ENCODE data around the gene CCDC169.
"Not testable (repeated sequence)": the region's sequence is repeated elsewhere in the genome, so short reads cannot be mapped to it uniquely, and the experiment has no call there.

Gene CCDC169

DNA sequence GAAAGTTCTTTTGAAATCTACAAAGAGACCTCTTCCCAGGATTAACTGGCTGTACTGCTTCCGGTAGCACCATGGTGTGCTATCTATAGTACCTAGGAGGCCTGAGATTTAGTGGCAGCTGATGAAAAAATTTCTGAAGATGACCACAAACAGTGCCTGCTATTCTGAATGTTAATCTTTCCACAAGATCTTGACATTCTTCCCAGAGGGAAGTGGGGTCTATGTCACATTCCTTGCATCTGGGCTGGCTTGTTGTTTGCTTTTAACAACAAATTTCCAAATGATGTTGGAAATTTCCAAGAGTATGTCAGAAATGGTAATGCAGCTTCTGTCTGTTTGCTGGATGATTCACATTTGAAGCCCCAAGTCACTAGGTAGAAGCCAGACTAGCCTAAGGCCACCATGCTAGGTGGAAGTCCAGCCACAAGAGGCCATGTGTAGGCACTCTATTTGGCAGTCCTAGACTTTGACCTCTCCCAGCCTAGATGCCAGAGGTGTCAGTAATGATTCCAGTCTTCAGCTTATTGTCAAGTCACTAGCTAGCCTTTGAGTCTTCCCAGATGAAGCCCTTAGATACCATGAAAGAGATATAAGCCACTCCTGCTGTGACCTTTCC, 26.4 kb upstream of the CCDC169 start:
- no peak overlapping the region for H3K27ac ChIP-seq (ENCODE audit: low read length)
- no peaks in the 10 kb centered on the region for H3K27me3 ChIP-seq (ENCODE audit: low read depth, low read length)
- H3K9ac ChIP-seq (ENCODE audit: low read length): no peak overlapping the region
- no peaks in the 10 kb centered on the region for H3K36me3 ChIP-seq (replicated peaks; ENCODE audit: low read depth, low read length)
- H2AFZ ChIP-seq (ENCODE audit: low read depth, low read length): no peak overlapping the region
- TF ChIP-seq EZH2phosphoT487 (IDR thresholded peaks at IDR 0.05; ENCODE audit: low read depth) (no peak), CTCF (IDR thresholded peaks at IDR 0.05; ENCODE audit: low read depth, low read length) (no peak)
- H3K4me3 ChIP-seq (ENCODE audit: low read length): no peak overlapping the region
- H4K20me1 ChIP-seq (ENCODE audit: insufficient read depth, low read length): no peaks in the 10 kb centered on the region
- H3K4me2 ChIP-seq (ENCODE audit: low read length): no peak overlapping the region
- no peaks in the 10 kb centered on the region for H3K4me1 ChIP-seq (ENCODE audit: low read length)
- 0 out of 2 replicates have a peak, but pooled peaks cover 3% of the 10 kb centered on the region for H3K9me3 ChIP-seq (ENCODE audit: insufficient read depth, low read length)
- H3K79me2 ChIP-seq (ENCODE audit: low read length): no peaks in the 10 kb centered on the region

- Histone ChIP-seq H3K4me2 (ENCODE audit: low read length) (no peak overlapping the region), H3K27ac (ENCODE audit: low read length) (no peak overlapping the region), H3K79me2 (ENCODE audit: low read length) (no peaks in the 10 kb centered on the region), H3K9me3 (ENCODE audit: insufficient read depth, low read length) (0 out of 2 replicates have a peak, but pooled peaks cover 3% of the 10 kb centered on the region), H2AFZ (ENCODE audit: low read depth, low read length) (no peak overlapping the region), H3K36me3 (replicated peaks; ENCODE audit: low read depth, low read length) (no peaks in the 10 kb centered on the region), H4K20me1 (ENCODE audit: insufficient read depth, low read length) (no peaks in the 10 kb centered on the region), H3K27me3 (ENCODE audit: low read depth, low read length) (no peaks in the 10 kb centered on the region), H3K4me3 (ENCODE audit: low read length) (no peak overlapping the region), H3K4me1 (ENCODE audit: low read length) (no peaks in the 10 kb centered on the region), H3K9ac (ENCODE audit: low read length) (no peak overlapping the region)
- TF ChIP-seq CTCF (IDR thresholded peaks at IDR 0.05; ENCODE audit: low read depth, low read length) (no peak), EZH2phosphoT487 (IDR thresholded peaks at IDR 0.05; ENCODE audit: low read depth) (no peak)
These were observed 25.8 kb upstream of the CCDC169 start for GRCh38 chr13:36323408-36323807.

- not testable (repeated sequence) for H3K4me2 ChIP-seq (ENCODE audit: low read length); H3K9ac ChIP-seq (ENCODE audit: low read length); H4K20me1 ChIP-seq (ENCODE audit: insufficient read depth, low read length); H3K27me3 ChIP-seq (ENCODE audit: low read depth, low read length); H3K79me2 ChIP-seq (ENCODE audit: low read length); H3K9me3 ChIP-seq (ENCODE audit: insufficient read depth, low read length); H3K4me3 ChIP-seq (ENCODE audit: low read length); H3K4me1 ChIP-seq (ENCODE audit: low read length); H3K36me3 ChIP-seq (replicated peaks; ENCODE audit: low read depth, low read length); H2AFZ ChIP-seq (ENCODE audit: low read depth, low read length); H3K27ac ChIP-seq (ENCODE audit: low read length)
These were observed 22.2 kb upstream of the CCDC169 start for GRCh38 chr13:36319793-36320192.

- Histone ChIP-seq H3K4me2 (ENCODE audit: low read length) (no peak overlapping the region), H3K27ac (ENCODE audit: low read length) (no peak overlapping the region), H3K9me3 (ENCODE audit: insufficient read depth, low read length) (no peaks in the 10 kb centered on the region), H2AFZ (ENCODE audit: low read depth, low read length) (no peak overlapping the region), H4K20me1 (ENCODE audit: insufficient read depth, low read length) (no peaks in the 10 kb centered on the region), H3K4me1 (ENCODE audit: low read length) (no peaks in the 10 kb centered on the region), H3K36me3 (replicated peaks; ENCODE audit: low read depth, low read length) (no peaks in the 10 kb centered on the region), H3K9ac (ENCODE audit: low read length) (no peak overlapping the region), H3K79me2 (ENCODE audit: low read length) (no peaks in the 10 kb centered on the region), H3K27me3 (ENCODE audit: low read depth, low read length) (no peaks in the 10 kb centered on the region), H3K4me3 (ENCODE audit: low read length) (no peak overlapping the region)
- TF ChIP-seq EZH2phosphoT487 (IDR thresholded peaks at IDR 0.05; ENCODE audit: low read depth) (no peak), CTCF (IDR thresholded peaks at IDR 0.05; ENCODE audit: low read depth, low read length) (no peak)
These were observed 15.7 kb upstream of the CCDC169 start for GRCh38 chr13:36313047-36313969.

All from OCI-LY3 (cell line).